Activated CD4-positive, alpha-beta T cell treated with anti-CD3 and anti-CD28 coated beads, Interleukin-2, amount 10 ng/mL, durations not matched to agents 7 days and 5 days (primary cell): Measurements from ENCODE around the gene RRP9. TPM values are rescaled to one million over a fixed set of nuclear protein-coding genes. Genes with fewer than 3 reads are reported as not detected.
A peak's percentile ranks its signal among the peaks of the same experiment; 100 is the strongest.

ENCODE experiments used
- CTCF ChIA-PET: fragments of 350-600 bp; sonication (Branson Sonifier 250); formaldehyde crosslinking; loops from one replicate; lab custom pipeline; 2021; ENCODE audit warnings: antibody characterized with exemption; lab: Charles Lee
- POLR2A ChIA-PET: fragments of 350-600 bp; sonication (Branson Sonifier 250); formaldehyde crosslinking; loops from one replicate; lab custom pipeline; 2021; ENCODE audit warnings: antibody characterized with exemption; lab: Charles Lee
- DNase-seq: peaks from one replicate; pipeline ENCODE4 v3.0.0-alpha.2; 2020
- H3K27ac Mint-ChIP-seq: one replicate; pipeline ENCODE4 v1.8.0; 2021; ENCODE audit warnings: mild to moderate bottlenecking, moderate library complexity, mixed read lengths
- H3K27me3 Mint-ChIP-seq: one replicate; pipeline ENCODE4 v1.8.0; 2021; ENCODE audit warnings: mixed read lengths
- H3K36me3 Mint-ChIP-seq: one replicate; pipeline ENCODE4 v1.8.0; 2021; ENCODE audit warnings: low read depth, mixed read lengths
- H3K4me1 Mint-ChIP-seq: one replicate; pipeline ENCODE4 v1.8.0; 2021; ENCODE audit warnings: mixed read lengths
- H3K4me3 Mint-ChIP-seq: one replicate; pipeline ENCODE4 v1.8.0; 2021; ENCODE audit warnings: mild to moderate bottlenecking, moderate library complexity, mixed read lengths
- H3K9me3 Mint-ChIP-seq: one replicate; pipeline ENCODE4 v1.8.0; 2021; ENCODE audit warnings: mixed read lengths
- total RNA-seq, 2 experiments: library from RNA; stranded (reverse); gene quantifications; one replicate each; pipeline ENCODE4 v1.2.3, GENCODE V29; 2021

RRP9 gene
- total RNA-seq, 2 experiments from 2014 or later, result 24.3 to 25.1 TPM

DNA sequence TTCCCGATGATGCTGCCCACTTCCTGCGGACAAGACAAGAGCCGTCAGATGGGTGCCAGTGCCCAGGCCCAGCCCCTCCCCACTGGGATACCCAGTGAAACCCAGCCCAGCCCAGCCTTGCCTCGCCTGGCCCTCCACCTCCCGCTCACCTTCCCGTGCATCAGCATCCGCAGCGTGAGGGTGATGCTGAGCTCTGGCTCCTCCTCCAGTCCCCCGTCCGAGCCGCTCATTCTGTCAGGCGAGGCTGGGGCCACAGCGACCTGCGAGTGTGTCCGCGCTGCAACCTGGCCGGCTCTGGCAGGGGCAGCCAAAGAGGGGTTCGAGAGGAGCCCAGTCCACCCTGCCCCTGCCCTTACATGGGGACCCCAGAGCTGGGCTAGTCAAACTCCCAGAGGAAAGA, 19.3 kb upstream of the RRP9 start:
- H3K9me3 Mint-ChIP-seq, result no peaks in the 10 kb centered on the region
- H3K27ac Mint-ChIP-seq, result no peak overlapping the region
- POLR2A ChIA-PET, result no interaction called here
- H3K4me3 Mint-ChIP-seq, result no peak overlapping the region
- CTCF ChIA-PET, result interaction anchor here (1.2 to 7.0 kb wide), 2 partner anchors 13 to 20 kb away, joined by 3 to 43 read pairs; partner anchors contain the start of genes ABHD14A, ABHD14B and RRP9
- H3K4me1 Mint-ChIP-seq, result peaks cover 8% of the 10 kb centered on the region
- peaks cover 12% of the 10 kb centered on the region for H3K27me3 Mint-ChIP-seq
- no peak for DNase-seq
- H3K36me3 Mint-ChIP-seq, result no peaks in the 10 kb centered on the region

- no peaks in the 10 kb centered on the region for H3K9me3 Mint-ChIP-seq
- H3K4me3 Mint-ChIP-seq, result no peak overlapping the region
- ChIA-PET CTCF (interaction anchor here (1.1 to 7.0 kb wide), 3 partner anchors 10 to 15 kb away, joined by 3 to 43 read pairs (median 4); partner anchors contain the start of genes ABHD14A and ABHD14B), POLR2A (no interaction called here)
- no peaks in the 10 kb centered on the region for H3K36me3 Mint-ChIP-seq
- peaks cover 8% of the 10 kb centered on the region for H3K4me1 Mint-ChIP-seq
- H3K27ac Mint-ChIP-seq, result no peak overlapping the region
- peaks cover 12% of the 10 kb centered on the region for H3K27me3 Mint-ChIP-seq
- no peak for DNase-seq
Observed at GRCh38 chr3:51960386-51960785, 18.7 kb upstream of the RRP9 start.

GRCh38 chr3:51959651-51960050, 17.9 kb upstream of the RRP9 start:
- POLR2A ChIA-PET, result no interaction called here

GRCh38 chr3:51958603-51959521, 17.2 kb upstream of the RRP9 start:
- ChIA-PET POLR2A (no interaction called here), CTCF (interaction anchor here (1.1 to 7.0 kb wide), 4 partner anchors 11 to 17 kb away, joined by 3 to 43 read pairs (median 8); partner anchors contain the start of genes ABHD14A, ABHD14B, PARP3 and RRP9)
- H3K9me3 Mint-ChIP-seq, result no peaks in the 10 kb centered on the region

More at GRCh38 chr3:51959651-51960050, 17.9 kb upstream of the RRP9 start:
- Mint-ChIP-seq H3K27ac (no peak overlapping the region), H3K4me1 (peaks cover 11% of the 10 kb centered on the region), H3K36me3 (no peaks in the 10 kb centered on the region), H3K4me3 (no peak overlapping the region), H3K9me3 (no peaks in the 10 kb centered on the region), H3K27me3 (peaks cover 19% of the 10 kb centered on the region)
- CTCF ChIA-PET, result interaction anchor here (1.1 to 7.0 kb wide), 4 partner anchors 10 to 18 kb away, joined by 3 to 43 read pairs (median 8); partner anchors contain the start of genes ABHD14A, ABHD14B, PARP3 and RRP9
- no peak for DNase-seq

DNA sequence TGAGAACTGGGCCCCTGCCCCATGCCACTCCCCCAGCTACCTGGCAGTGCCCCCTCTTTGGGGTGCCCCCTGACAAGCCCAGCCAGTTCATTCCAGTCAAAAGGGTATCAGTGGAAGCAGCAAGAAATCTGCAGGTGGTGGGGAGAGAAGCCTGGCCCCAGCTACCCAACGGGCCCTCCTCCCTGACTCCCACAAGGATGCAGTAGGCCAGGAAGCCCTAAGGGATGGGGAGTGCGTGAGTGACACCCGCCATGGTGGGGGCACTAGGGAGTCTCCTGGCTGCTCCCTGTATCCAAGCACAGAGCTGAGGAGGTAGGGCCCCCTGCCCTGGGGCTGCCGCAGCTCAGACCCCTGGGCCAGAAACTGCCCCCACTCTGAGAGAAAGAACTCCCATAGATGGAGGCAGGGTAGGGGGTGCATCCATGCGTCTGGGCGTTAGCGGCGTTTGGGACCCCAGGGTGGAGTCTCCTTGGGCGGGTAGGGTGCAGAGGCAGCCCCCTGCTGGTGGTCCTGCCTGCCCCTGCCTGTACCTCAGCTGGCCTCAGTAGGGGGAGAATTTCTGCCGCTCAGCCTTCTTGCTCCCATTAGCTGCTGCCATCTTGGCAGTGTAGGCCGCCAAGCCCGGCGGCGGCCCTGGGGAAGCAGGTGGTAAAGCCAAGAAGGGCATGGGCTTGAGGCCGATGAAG, 16.0 kb upstream of the RRP9 start:
- no peaks in the 10 kb centered on the region for H3K36me3 Mint-ChIP-seq
- no peak overlapping the region for H3K27ac Mint-ChIP-seq
- no peaks in the 10 kb centered on the region for H3K9me3 Mint-ChIP-seq
- H3K27me3 Mint-ChIP-seq, result peaks cover 36% of the 10 kb centered on the region
- no peak overlapping the region for H3K4me3 Mint-ChIP-seq
- peaks cover 11% of the 10 kb centered on the region for H3K4me1 Mint-ChIP-seq
- ChIA-PET POLR2A (no interaction called here), CTCF (interaction anchor here (0.6 to 3.5 kb wide), 6 partner anchors 14 to 530 kb away, joined by 3 to 13 read pairs (median 4); partner anchors contain the start of genes PARP3 and RRP9)
- no peak for DNase-seq

More at GRCh38 chr3:51958603-51959521, 17.2 kb upstream of the RRP9 start:
- Mint-ChIP-seq H3K27me3 (peaks cover 27% of the 10 kb centered on the region), H3K4me3 (no peak overlapping the region), H3K4me1 (peaks cover 11% of the 10 kb centered on the region), H3K27ac (no peak overlapping the region), H3K36me3 (no peaks in the 10 kb centered on the region)
- DNase-seq, result no peak

- Mint-ChIP-seq H3K4me3 (peak overlapping the region; percentile 13), H3K36me3 (no peaks in the 10 kb centered on the region), H3K27me3 (peaks cover 34% of the 10 kb centered on the region), H3K4me1 (peaks cover 11% of the 10 kb centered on the region), H3K9me3 (no peaks in the 10 kb centered on the region), H3K27ac (no peak overlapping the region)
- ChIA-PET POLR2A (no interaction called here), CTCF (interaction anchor here (1.2 to 3.5 kb wide), 4 partner anchors 12 to 18 kb away, joined by 4 to 13 read pairs (median 8); partner anchors contain the start of genes ABHD14A, ABHD14B, PARP3 and RRP9)
- DNase-seq, result peak; percentile 27
Observed at GRCh38 chr3:51955893-51956770, 14.4 kb upstream of the RRP9 start.

GRCh38 chr3:51955175-51955892, 13.6 kb upstream of the RRP9 start, which contains the start of gene GPR62:
Gene GPR62 (plus strand): TSS chr3:51955381. CDS start chr3:51955653, 272 bp downstream.
- Mint-ChIP-seq H3K27ac (no peak within 1 kb of the TSS), H3K9me3 (no peaks in the 10 kb centered on the region), H3K27me3 (peaks cover 34% of the 10 kb centered on the region), H3K4me1 (peaks cover 11% of the 10 kb centered on the region), H3K4me3 (no peak within 1 kb of the TSS), H3K36me3 (no peaks in the 10 kb centered on the region)
- no peak for DNase-seq
- ChIA-PET POLR2A (no interaction called here), CTCF (interaction anchor here (0.8 to 4.6 kb wide), 4 partner anchors 11 to 36 kb away, joined by 3 to 46 read pairs (median 7); partner anchors contain the start of genes ABHD14A, ABHD14B, PARP3 and PCBP4)

GRCh38 chr3:51954713-51955112, 13.0 kb upstream of the RRP9 start:
- H3K36me3 Mint-ChIP-seq, result no peaks in the 10 kb centered on the region
- no peak for DNase-seq
- no peaks in the 10 kb centered on the region for H3K9me3 Mint-ChIP-seq
- H3K27ac Mint-ChIP-seq, result no peak overlapping the region
- no peak overlapping the region for H3K4me3 Mint-ChIP-seq
- peaks cover 11% of the 10 kb centered on the region for H3K4me1 Mint-ChIP-seq
- ChIA-PET CTCF (interaction anchor here (0.8 to 4.6 kb wide), 5 partner anchors 8 to 37 kb away, joined by 3 to 46 read pairs (median 11); partner anchors contain the start of genes ABHD14A, ABHD14B, PARP3 and PCBP4), POLR2A (no interaction called here)
- peaks cover 34% of the 10 kb centered on the region for H3K27me3 Mint-ChIP-seq

- H3K4me3 Mint-ChIP-seq, result no peak overlapping the region
- no peaks in the 10 kb centered on the region for H3K9me3 Mint-ChIP-seq
Observed at GRCh38 chr3:51954105-51954504, 12.4 kb upstream of the RRP9 start.

GRCh38 chr3:51953445-51953844, 11.7 kb upstream of the RRP9 start:
- no peak for DNase-seq
- Mint-ChIP-seq H3K36me3 (no peaks in the 10 kb centered on the region), H3K4me3 (no peak overlapping the region), H3K27ac (no peak overlapping the region), H3K4me1 (peaks cover 11% of the 10 kb centered on the region), H3K27me3 (peaks cover 34% of the 10 kb centered on the region), H3K9me3 (no peaks in the 10 kb centered on the region)
- CTCF ChIA-PET, result interaction anchor here (0.6 to 4.6 kb wide), 4 partner anchors 9 to 99 kb away, joined by 3 to 46 read pairs (median 11); partner anchors contain the start of genes ABHD14A, ABHD14B, PARP3 and RRP9
- POLR2A ChIA-PET, result no interaction called here

More at GRCh38 chr3:51954105-51954504, 12.4 kb upstream of the RRP9 start:
- POLR2A ChIA-PET, result no interaction called here
- DNase-seq, result no peak
- Mint-ChIP-seq H3K4me1 (peaks cover 11% of the 10 kb centered on the region), H3K27me3 (peaks cover 34% of the 10 kb centered on the region), H3K27ac (no peak overlapping the region), H3K36me3 (no peaks in the 10 kb centered on the region)
- CTCF ChIA-PET, result interaction anchor here (2.6 to 4.6 kb wide), 3 partner anchors 8 to 20 kb away, joined by 11 to 46 read pairs (median 11); partner anchors contain the start of genes ABHD14A, ABHD14B, PARP3 and RRP9

GRCh38 chr3:51950899-51951298, 9.2 kb upstream of the RRP9 start:
- ChIA-PET CTCF (interaction anchor here (1.7 to 4.6 kb wide), 2 partner anchors 9 to 23 kb away, joined by 10 to 46 read pairs; partner anchors contain the start of genes ABHD14B, PARP3 and RRP9), POLR2A (no interaction called here)
- H3K36me3 Mint-ChIP-seq, result no peaks in the 10 kb centered on the region
- peaks cover 3% of the 10 kb centered on the region for H3K4me1 Mint-ChIP-seq
- no peak overlapping the region for H3K4me3 Mint-ChIP-seq
- H3K27me3 Mint-ChIP-seq, result peaks cover 27% of the 10 kb centered on the region
- H3K9me3 Mint-ChIP-seq, result no peaks in the 10 kb centered on the region
- no peak overlapping the region for H3K27ac Mint-ChIP-seq
- no peak for DNase-seq
